ENCODE results near the gene NTSR1.

DNA sequence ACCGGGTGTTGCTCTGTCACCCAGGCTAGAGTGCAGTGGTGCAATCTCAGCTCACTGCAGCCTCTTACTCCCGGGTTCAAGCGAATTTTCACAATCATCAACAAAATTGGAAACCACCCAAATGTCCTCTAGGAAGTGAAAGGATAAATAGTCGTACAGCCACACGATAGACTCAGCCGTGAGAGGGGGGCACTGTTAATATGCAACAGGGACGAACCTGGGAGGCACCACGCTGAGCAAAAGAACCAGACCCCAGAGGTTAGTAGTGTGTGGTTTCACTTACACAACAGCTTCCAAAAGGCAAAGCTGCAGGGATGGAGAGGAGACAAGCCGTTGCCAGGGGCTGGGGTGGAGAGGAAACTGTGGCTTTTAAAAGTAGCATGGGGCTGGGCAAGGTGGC, 30.1 kb upstream of the NTSR1 start:
- TF ChIP-seq, protein P1, sequence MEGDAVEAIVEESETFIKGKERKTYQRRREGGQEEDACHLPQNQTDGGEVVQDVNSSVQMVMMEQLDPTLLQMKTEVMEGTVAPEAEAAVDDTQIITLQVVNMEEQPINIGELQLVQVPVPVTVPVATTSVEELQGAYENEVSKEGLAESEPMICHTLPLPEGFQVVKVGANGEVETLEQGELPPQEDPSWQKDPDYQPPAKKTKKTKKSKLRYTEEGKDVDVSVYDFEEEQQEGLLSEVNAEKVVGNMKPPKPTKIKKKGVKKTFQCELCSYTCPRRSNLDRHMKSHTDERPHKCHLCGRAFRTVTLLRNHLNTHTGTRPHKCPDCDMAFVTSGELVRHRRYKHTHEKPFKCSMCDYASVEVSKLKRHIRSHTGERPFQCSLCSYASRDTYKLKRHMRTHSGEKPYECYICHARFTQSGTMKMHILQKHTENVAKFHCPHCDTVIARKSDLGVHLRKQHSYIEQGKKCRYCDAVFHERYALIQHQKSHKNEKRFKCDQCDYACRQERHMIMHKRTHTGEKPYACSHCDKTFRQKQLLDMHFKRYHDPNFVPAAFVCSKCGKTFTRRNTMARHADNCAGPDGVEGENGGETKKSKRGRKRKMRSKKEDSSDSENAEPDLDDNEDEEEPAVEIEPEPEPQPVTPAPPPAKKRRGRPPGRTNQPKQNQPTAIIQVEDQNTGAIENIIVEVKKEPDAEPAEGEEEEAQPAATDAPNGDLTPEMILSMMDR (IDR thresholded peaks at IDR 0.05), result no peak
- TF ChIP-seq EP300 (IDR thresholded peaks at IDR 0.05) (no peak), POLR2A (IDR thresholded peaks at IDR 0.05) (no peak)
